Measurements from ENCODE around the gene OR6B3.

The OR6B3 gene

GRCh38 chr2:240043279-240043989, 9.9 kb downstream of the OR6B3 start:
- DNase-seq (ENCODE audit: low spot score): no peak

- DNase-seq (ENCODE audit: low spot score): no peak
Measured at GRCh38 chr2:240042740-240043139, 10.6 kb downstream of the OR6B3 start.

GRCh38 chr2:240041363-240041762, 12.0 kb downstream of the OR6B3 start:
- no peak for DNase-seq (ENCODE audit: low spot score)

GRCh38 chr2:240037358-240037757, 16.0 kb downstream of the OR6B3 start:
- no peak for DNase-seq (ENCODE audit: low spot score)

GRCh38 chr2:240033330-240033678, 20.0 kb downstream of the OR6B3 start:
- DNase-seq (ENCODE audit: low spot score): no peak

GRCh38 chr2:240032406-240033329, 20.7 kb downstream of the OR6B3 start:
- no peak for DNase-seq (ENCODE audit: low spot score)

- DNase-seq (ENCODE audit: low spot score): no peak
Measured at GRCh38 chr2:240030379-240031094, 22.8 kb downstream of the OR6B3 start, which contains the start of gene OR6B2. OR6B2 (minus strand) TSS chr2:240030429; CDS start chr2:240030429, 0 bp downstream.

GRCh38 chr2:240024766-240025165, 28.6 kb downstream of the OR6B3 start:
- DNase-seq (ENCODE audit: low spot score): peak; percentile 16

GRCh38 chr2:240023792-240024191, 29.5 kb downstream of the OR6B3 start:
- no peak for DNase-seq (ENCODE audit: low spot score)

GRCh38 chr2:240021488-240022104, 31.7 kb downstream of the OR6B3 start:
- DNase-seq (ENCODE audit: low spot score): peak; percentile 87

- no peak for DNase-seq (ENCODE audit: low spot score)
Measured at GRCh38 chr2:240018071-240018750, 35.1 kb downstream of the OR6B3 start.

- DNase-seq (ENCODE audit: low spot score): no peak
Measured at GRCh38 chr2:240014327-240014726, 39.0 kb downstream of the OR6B3 start.

GRCh38 chr2:240013343-240013742, 40.0 kb downstream of the OR6B3 start:
- DNase-seq (ENCODE audit: low spot score): no peak

GRCh38 chr2:240002983-240003382, 50.3 kb downstream of the OR6B3 start:
- DNase-seq (ENCODE audit: low spot score): no peak

GRCh38 chr2:240000671-240001070, 52.6 kb downstream of the OR6B3 start:
- DNase-seq (ENCODE audit: low spot score): no peak

GRCh38 chr2:239997686-239998409, 55.5 kb downstream of the OR6B3 start:
- DNase-seq (ENCODE audit: low spot score): no peak

All from HuH-7 (cell line).